ENCODE measurements around the gene PTCHD1.

PTCHD1 gene

GRCh38 chrX:23374291-23374690 is 39.6 kb downstream of the PTCHD1 start:
- Histone ChIP-seq H3K4me2 (ENCODE audit: low read length) (no peak overlapping the region), H3K79me2 (no peaks in the 10 kb centered on the region), H3K27me3 (ENCODE audit: control insufficient read depth, insufficient read depth, low read length) (no peaks in the 10 kb centered on the region), H3K27ac (no peak overlapping the region), H3K36me3 (ENCODE audit: control insufficient read depth, insufficient read depth, low read length) (no peaks in the 10 kb centered on the region), H3K4me3 (ENCODE audit: low read depth, low read length) (no peak overlapping the region), H3K9me3 (ENCODE audit: control insufficient read depth, low read length) (no peaks in the 10 kb centered on the region), H2AFZ (no peak overlapping the region), H3K4me1 (no peaks in the 10 kb centered on the region), H3K9ac (no peak overlapping the region)
- TF ChIP-seq CTCF (IDR thresholded peaks at IDR 0.05): no peak

- TF ChIP-seq CTCF (IDR thresholded peaks at IDR 0.05): no peak
These were observed 41.9 kb downstream of the PTCHD1 start for GRCh38 chrX:23376581-23376980.

GRCh38 chrX:23380581-23380980 is 45.9 kb downstream of the PTCHD1 start:
- Histone ChIP-seq H3K4me2 (ENCODE audit: low read length) (no peak overlapping the region), H3K4me3 (ENCODE audit: low read depth, low read length) (no peak overlapping the region), H2AFZ (no peak overlapping the region), H3K4me1 (no peaks in the 10 kb centered on the region), H3K9ac (no peak overlapping the region), H3K36me3 (ENCODE audit: control insufficient read depth, insufficient read depth, low read length) (no peaks in the 10 kb centered on the region), H3K27ac (no peak overlapping the region), H3K27me3 (ENCODE audit: control insufficient read depth, insufficient read depth, low read length) (no peaks in the 10 kb centered on the region), H3K79me2 (no peaks in the 10 kb centered on the region), H3K9me3 (ENCODE audit: control insufficient read depth, low read length) (no peaks in the 10 kb centered on the region)
- TF ChIP-seq CTCF (IDR thresholded peaks at IDR 0.05): no peak

More at GRCh38 chrX:23376581-23376980, 41.9 kb downstream of the PTCHD1 start:
- Histone ChIP-seq H3K9me3 (ENCODE audit: control insufficient read depth, low read length) (no peaks in the 10 kb centered on the region), H3K79me2 (no peaks in the 10 kb centered on the region), H2AFZ (no peak overlapping the region), H3K27me3 (ENCODE audit: control insufficient read depth, insufficient read depth, low read length) (no peaks in the 10 kb centered on the region), H3K4me1 (no peaks in the 10 kb centered on the region), H3K27ac (no peak overlapping the region), H3K4me3 (ENCODE audit: low read depth, low read length) (no peak overlapping the region), H3K9ac (no peak overlapping the region), H3K36me3 (ENCODE audit: control insufficient read depth, insufficient read depth, low read length) (no peaks in the 10 kb centered on the region), H3K4me2 (ENCODE audit: low read length) (no peak overlapping the region)

GRCh38 chrX:23381099-23382087 is 46.7 kb downstream of the PTCHD1 start:
- no peak for TF ChIP-seq CTCF (IDR thresholded peaks at IDR 0.05)
- Histone ChIP-seq H3K4me3 (ENCODE audit: low read depth, low read length) (no peak overlapping the region), H2AFZ (no peak overlapping the region), H3K9me3 (ENCODE audit: control insufficient read depth, low read length) (no peaks in the 10 kb centered on the region), H3K79me2 (no peaks in the 10 kb centered on the region), H3K27me3 (ENCODE audit: control insufficient read depth, insufficient read depth, low read length) (no peaks in the 10 kb centered on the region), H3K4me1 (no peaks in the 10 kb centered on the region), H3K4me2 (ENCODE audit: low read length) (no peak overlapping the region), H3K9ac (no peak overlapping the region), H3K27ac (no peak overlapping the region), H3K36me3 (ENCODE audit: control insufficient read depth, insufficient read depth, low read length) (no peaks in the 10 kb centered on the region)
